HepG2 (cell line): Measurements from ENCODE around the gene STX2. TPM values are rescaled to one million over a fixed set of nuclear protein-coding genes. Genes with fewer than 3 reads are reported as not detected.

ENCODE experiments used
- ATAC-seq: fragments of 200-7000 bp; cut with Tn5 transposase; 3 replicates; pipeline ENCODE4 v1.9.1; 2020; ENCODE audit warnings: mild to moderate bottlenecking, moderate library complexity
- BruUV-seq: library from RNA; stranded (reverse); fragments of 400-500 nt; replicated peaks from 2 replicates; lab custom pipeline; 2021; lab: Mats Ljungman, UMichigan
- CTCF ChIA-PET: fragments of 300-600 bp; formaldehyde crosslinking; extraction: SDS; loops from one replicate; lab custom pipeline; 2021; ENCODE audit warnings: low total read pairs, inconsistent platforms, low intra/inter-chr PET ratio; lab: Yijun Ruan, JAX
- POLR2A ChIA-PET: fragments of 350-600 bp; sonication (Branson Sonifier 250); formaldehyde crosslinking; loops from one replicate; lab custom pipeline; 2020; ENCODE audit warnings: antibody characterized with exemption, inconsistent platforms; lab: Yijun Ruan, JAX
- DNase-seq: peaks from one replicate; pipeline ENCODE4 v3.0.0-alpha.2; 2015; ENCODE audit warnings: low spot score
- FAIRE-seq: peaks from 3 replicates; lab custom pipeline; 2011; peaks lifted over from hg19 to GRCh38; lab: Jason Lieb, UNC
- H2AFZ ChIP-seq: one replicate; pipeline ENCODE4 v1.6.1; 2011; ENCODE audit warnings: low read length, inconsistent platforms
- H3K27ac ChIP-seq: fragments of 300-600 bp; 3 replicates; pipeline ENCODE4 v1.8.0; 2011; ENCODE audit warnings: mixed run types, mild to moderate bottlenecking, mixed read lengths, low read length, inconsistent platforms; ENCODE audit not compliant: insufficient read depth; ENCODE audit errors: extremely low read length
- H3K27me3 ChIP-seq, 2 experiments: fragments of 200-600 bp in 1 of 2; 2 replicates in 1 of 2; 3 replicates in 1 of 2; pipeline versions ENCODE4 v1.6.0 to v1.8.0; 2011; ENCODE audit warnings: low read length in 2 of 2, mild to moderate bottlenecking in 2 of 2, moderate library complexity in 2 of 2, inconsistent platforms in 1 of 2; ENCODE audit not compliant: insufficient read depth in 2 of 2, control insufficient read depth in 1 of 2
- H3K36me3 ChIP-seq, 2 experiments: fragments of 200-600 bp in 1 of 2; replicated peaks in 1 of 2; 2 replicates in 1 of 2; 3 replicates in 1 of 2; pipeline versions ENCODE4 v1.5.1 to v1.8.0; 2011; ENCODE audit warnings: low read length in 2 of 2, inconsistent platforms in 1 of 2; ENCODE audit not compliant: insufficient read depth in 2 of 2, control insufficient read depth in 1 of 2
- H3K4me1 ChIP-seq: 2 replicates; pipeline ENCODE4 v1.5.1; 2012; ENCODE audit warnings: low read length, inconsistent platforms; ENCODE audit not compliant: insufficient read depth
- H3K4me2 ChIP-seq: 2 replicates; pipeline ENCODE4 v1.6.0; 2011; ENCODE audit warnings: low read depth, low read length, inconsistent platforms
- H3K4me3 ChIP-seq, 3 experiments: fragments of 200-600 bp in 1 of 3; sonication (generic), shearing (Covaris generic) in 1 of 3; replicated peaks in 1 of 3; 2 replicates each; pipeline ENCODE4 v1.5.1; 2011 to 2016; ENCODE audit warnings: low read length in 3 of 3, inconsistent platforms in 2 of 3, low read depth in 2 of 3, mild to moderate bottlenecking in 2 of 3, control low read depth in 1 of 3, mixed read lengths in 1 of 3; ENCODE audit not compliant: insufficient read depth in 1 of 3
- H3K79me2 ChIP-seq: one replicate; pipeline ENCODE4 v1.6.1; 2011; ENCODE audit warnings: low read length, inconsistent platforms; ENCODE audit not compliant: insufficient read depth
- H3K9ac ChIP-seq: 2 replicates; pipeline ENCODE4 v1.6.0; 2011; ENCODE audit warnings: mild to moderate bottlenecking, low read depth, low read length, inconsistent platforms; ENCODE audit not compliant: insufficient read depth
- H3K9me3 ChIP-seq: 2 replicates; pipeline ENCODE4 v1.5.1; 2012; ENCODE audit warnings: mild to moderate bottlenecking, low read length
- H4K20me1 ChIP-seq: 2 replicates; pipeline ENCODE4 v1.6.0; 2011; ENCODE audit warnings: inconsistent platforms, mild to moderate bottlenecking, low read length, moderate library complexity; ENCODE audit not compliant: insufficient read depth
- BCL6 ChIP-seq: IDR thresholded peaks from 2 replicates; pipeline ENCODE4 v1.6.1; 2016; ENCODE audit warnings: missing genetic modification reagents, missing compliant biosample characterization
- CSRNP1 ChIP-seq: sonication (generic); formaldehyde crosslinking; IDR thresholded peaks from 2 replicates; pipeline ENCODE4 v1.8.1; 2023; ENCODE audit warnings: mild to moderate bottlenecking, missing genetic modification reagents
- KLF16 ChIP-seq, 2 experiments: sonication (generic) in 1 of 2; formaldehyde crosslinking in 1 of 2; IDR thresholded peaks; 2 replicates each; pipeline versions ENCODE4 v1.6.1 to v1.8.0; 2016 to 2023; ENCODE audit warnings: missing genetic modification reagents in 2 of 2, missing compliant biosample characterization in 1 of 2
- NR2C2 ChIP-seq: sonication (generic); formaldehyde crosslinking; IDR thresholded peaks from 2 replicates; pipeline ENCODE4 v1.4.0; 2020; ENCODE audit warnings: missing genetic modification reagents, mild to moderate bottlenecking, moderate library complexity, borderline replicate concordance
- POLR2A ChIP-seq, 2 experiments: IDR thresholded peaks; 2 replicates each; pipeline ENCODE4 v1.6.1; 2011; ENCODE audit warnings: low read depth in 2 of 2, low read length in 2 of 2, mild to moderate bottlenecking in 1 of 2, moderate library complexity in 1 of 2; ENCODE audit not compliant: insufficient read depth in 1 of 2
- REXO4 ChIP-seq: sonication (generic); formaldehyde crosslinking; IDR thresholded peaks from 2 replicates; pipeline ENCODE4 v1.8.0; 2022; ENCODE audit warnings: missing genetic modification reagents, mild to moderate bottlenecking, borderline replicate concordance
- SP4 ChIP-seq: sonication (generic); formaldehyde crosslinking; IDR thresholded peaks from 2 replicates; pipeline ENCODE4 v1.8.1; 2023; ENCODE audit warnings: mild to moderate bottlenecking, missing genetic modification reagents
- SP5 ChIP-seq: IDR thresholded peaks from 2 replicates; pipeline ENCODE4 v1.6.1; 2016; ENCODE audit warnings: low read depth, borderline replicate concordance
- SRSF1 ChIP-seq: fragments of 200-400 bp; formaldehyde crosslinking; optimal IDR thresholded peaks from 2 replicates; pipeline ENCODE3; 2017; ENCODE audit warnings: mild to moderate bottlenecking, low read depth, low read length, moderate library complexity
- ZFP1 ChIP-seq: IDR thresholded peaks from 2 replicates; pipeline ENCODE4 v1.6.1; 2016
- ZNF292 ChIP-seq: sonication (generic); formaldehyde crosslinking; IDR thresholded peaks from 2 replicates; pipeline ENCODE4 v1.8.1; 2022; ENCODE audit warnings: mild to moderate bottlenecking, low read depth, missing genetic modification reagents, borderline replicate concordance
- ZNF335 ChIP-seq: sonication (generic); formaldehyde crosslinking; IDR thresholded peaks from 2 replicates; pipeline ENCODE4 v1.4.0; 2020; ENCODE audit warnings: missing genetic modification reagents
- ZNF432 ChIP-seq: sonication (generic); formaldehyde crosslinking; IDR thresholded peaks from 2 replicates; pipeline ENCODE4 v1.5.0; 2020; ENCODE audit warnings: missing genetic modification reagents, mild to moderate bottlenecking, borderline replicate concordance
- ZNF816 ChIP-seq: sonication (generic); formaldehyde crosslinking; IDR thresholded peaks from 2 replicates; pipeline ENCODE4 v1.8.0; 2022; ENCODE audit warnings: missing genetic modification reagents, mild to moderate bottlenecking, borderline replicate concordance
- ZNF878 ChIP-seq: sonication (generic); formaldehyde crosslinking; IDR thresholded peaks from 2 replicates; pipeline ENCODE4 v1.8.1; 2023; ENCODE audit warnings: mild to moderate bottlenecking, missing genetic modification reagents, moderate library complexity
- WGBS: methylation state at CpG from one replicate; pipeline ENCODE4 v1.1.6; 2017; ENCODE audit warnings: low lambda C conversion rate; 5-methylcytosine and 5-hydroxymethylcytosine counted together
- in situ Hi-C: cut with HindIII; loops from 2 replicates; pipeline ENCODE4 v1.10.0; 2017; ENCODE audit warnings: low pct_unique_long_range_greater_than_20kb; ENCODE audit not compliant: extremely low pct_ligation_motif_present
- intact Hi-C: fragments of 100-400 bp; cut with micrococcal nuclease; formaldehyde crosslinking; loops from one replicate; pipeline ENCODE4 v1.10.0; 2022; ENCODE audit not compliant: unreplicated experiment
- polyA plus RNA-seq, 8 experiments: library from polyadenylated mRNA; depleted of rRNA in 3 of 8; stranded (reverse) in 7 of 8; unstranded in 1 of 8; fragments of >200 nt; fragmentation: Illumina TruSeq in 4 of 8; extraction: Trizol in 4 of 8; gene quantifications; 2 replicates each; pipeline versions ENCODE4 v1.2.1 to v1.2.3, GENCODE V29; 2011 to 2016; ENCODE audit warnings: low read depth in 4 of 8, missing spikeins in 1 of 8, mixed read lengths in 1 of 8; ENCODE audit not compliant: insufficient read depth in 1 of 8
- total RNA-seq, 5 experiments: library from RNA; depleted of rRNA; stranded (reverse); fragments of >200 nt; fragmentation: Illumina TruSeq; extraction: Trizol; gene quantifications; 2 replicates each; pipeline ENCODE4 v1.2.3, GENCODE V29; 2016; ENCODE audit warnings: low read depth in 1 of 5
- TF ChIP-seq, protein P1 (sequence below): sonication (generic); formaldehyde crosslinking; IDR thresholded peaks from 2 replicates; pipeline ENCODE4 v1.4.0; 2020; ENCODE audit warnings: missing genetic modification reagents
- TF ChIP-seq, protein P2 (sequence below): sonication (generic); formaldehyde crosslinking; IDR thresholded peaks from 2 replicates; pipeline ENCODE4 v1.4.0; 2020; ENCODE audit warnings: mild to moderate bottlenecking, missing genetic modification reagents

Gene STX2
- total and polyA plus RNA-seq, 2 of the 13 experiments (the other 11 are each of a cell fraction or from before 2014, with no cell fraction given), result 13.4 to 25.1 TPM

GRCh38 chr12:130770413-130771028 is 68.5 kb downstream of the STX2 start:
- in situ Hi-C loops, result no loop called here
- FAIRE-seq (no peak), DNase-seq (no peak), ATAC-seq (no peak)
- no peaks in the 10 kb centered on the region for H4K20me1 ChIP-seq
- H3K79me2 ChIP-seq, result no peaks in the 10 kb centered on the region
- TF ChIP-seq ZFP1 (CRISPR knock-in tag) (no peak), ZNF878 (no peak), CSRNP1 (CRISPR knock-in tag) (no peak), ZNF335 (CRISPR knock-in tag) (no peak), REXO4 (no peak), ZNF292 (CRISPR knock-in tag) (no peak)
- ChIA-PET POLR2A (no interaction called here), CTCF (interaction anchor here (1.1 kb wide), 1 partner anchor 48 kb away, joined by 4 read pairs; no protein-coding TSS in a partner anchor)
- H3K36me3 ChIP-seq, result no peaks in the 10 kb centered on the region
- no peak overlapping the region for H2AFZ ChIP-seq
- H3K4me1 ChIP-seq, result peaks cover 4% of the 10 kb centered on the region
- H3K27ac ChIP-seq, result no peak overlapping the region
- intact Hi-C loops, result no loop called here
- H3K27me3 ChIP-seq, result peaks cover 0 to 6% of the 10 kb centered on the region in 2 experiments; a peak in 2 of 5 replicates
- 30% methylated on average over 7 of the region's 7 CpGs for WGBS
- no peak overlapping the region for H3K4me3 ChIP-seq
- no TSS peak for BruUV-seq
- H3K4me2 ChIP-seq, result no peak overlapping the region
- no peaks in the 10 kb centered on the region for H3K9me3 ChIP-seq
- H3K9ac ChIP-seq, result no peak overlapping the region

DNA sequence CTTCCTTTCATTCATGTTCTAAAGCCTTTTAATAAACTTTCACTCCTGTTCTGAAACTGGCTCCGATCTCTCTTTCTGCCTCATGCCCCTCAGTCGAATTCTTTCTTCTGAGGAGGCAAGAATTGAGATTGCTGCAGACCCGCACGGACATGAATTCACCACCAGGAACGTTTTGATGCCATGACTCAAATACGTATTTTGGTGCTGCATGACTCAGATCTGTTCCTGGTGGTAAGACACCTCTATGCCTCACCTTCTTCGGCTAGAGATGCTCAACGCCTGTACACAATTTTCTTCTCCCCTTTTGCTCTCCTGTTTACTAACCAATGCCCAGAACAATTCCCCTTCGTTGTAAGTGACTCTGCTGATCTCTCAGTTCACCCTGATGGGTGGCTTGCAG is 70.9 kb downstream of the STX2 start:
- no peak overlapping the region for H2AFZ ChIP-seq
- TF ChIP-seq SP5 (CRISPR knock-in tag), result no peak
- TF ChIP-seq POLR2A (IDR thresholded peaks at IDR 0.05; ENCODE audit: insufficient read depth in 1 of 2, low read depth in 2 of 2, low read length in 2 of 2), result no peak
- TF ChIP-seq, protein P1, sequence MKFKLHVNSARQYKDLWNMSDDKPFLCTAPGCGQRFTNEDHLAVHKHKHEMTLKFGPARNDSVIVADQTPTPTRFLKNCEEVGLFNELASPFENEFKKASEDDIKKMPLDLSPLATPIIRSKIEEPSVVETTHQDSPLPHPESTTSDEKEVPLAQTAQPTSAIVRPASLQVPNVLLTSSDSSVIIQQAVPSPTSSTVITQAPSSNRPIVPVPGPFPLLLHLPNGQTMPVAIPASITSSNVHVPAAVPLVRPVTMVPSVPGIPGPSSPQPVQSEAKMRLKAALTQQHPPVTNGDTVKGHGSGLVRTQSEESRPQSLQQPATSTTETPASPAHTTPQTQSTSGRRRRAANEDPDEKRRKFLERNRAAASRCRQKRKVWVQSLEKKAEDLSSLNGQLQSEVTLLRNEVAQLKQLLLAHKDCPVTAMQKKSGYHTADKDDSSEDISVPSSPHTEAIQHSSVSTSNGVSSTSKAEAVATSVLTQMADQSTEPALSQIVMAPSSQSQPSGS (CRISPR knock-in tag), result no peak
- no peak for TF ChIP-seq ZNF432 (CRISPR knock-in tag)
- TF ChIP-seq ZNF816, result no peak
- TF ChIP-seq, protein P2, sequence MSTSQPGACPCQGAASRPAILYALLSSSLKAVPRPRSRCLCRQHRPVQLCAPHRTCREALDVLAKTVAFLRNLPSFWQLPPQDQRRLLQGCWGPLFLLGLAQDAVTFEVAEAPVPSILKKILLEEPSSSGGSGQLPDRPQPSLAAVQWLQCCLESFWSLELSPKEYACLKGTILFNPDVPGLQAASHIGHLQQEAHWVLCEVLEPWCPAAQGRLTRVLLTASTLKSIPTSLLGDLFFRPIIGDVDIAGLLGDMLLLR (CRISPR knock-in tag), result no peak
- no peak for TF ChIP-seq SRSF1
- no peak for TF ChIP-seq NR2C2 (CRISPR knock-in tag)
- TF ChIP-seq KLF16 (CRISPR knock-in tag; IDR thresholded peaks at IDR 0.05), result no peak
- TF ChIP-seq SP4 (CRISPR knock-in tag), result no peak
- TF ChIP-seq BCL6 (CRISPR knock-in tag), result no peak
- H3K4me3 ChIP-seq, result no peak overlapping the region
- 0 out of 2 replicates have a peak, but pooled peaks cover 11% of the 10 kb centered on the region for H3K9me3 ChIP-seq
- peaks cover 0 to 6% of the 10 kb centered on the region in 2 experiments; a peak in 2 of 5 replicates for H3K27me3 ChIP-seq
- DNase-seq, result no peak
- no peaks in the 10 kb centered on the region for H3K36me3 ChIP-seq
- intact Hi-C loops (no loop called here), in situ Hi-C loops (no loop called here)
- H4K20me1 ChIP-seq, result no peaks in the 10 kb centered on the region
- H3K79me2 ChIP-seq, result no peaks in the 10 kb centered on the region
- ATAC-seq, result no peak
- FAIRE-seq, result no peak
- no TSS peak for BruUV-seq
- no peak overlapping the region for H3K9ac ChIP-seq
- no peak overlapping the region for H3K27ac ChIP-seq
- no peaks in the 10 kb centered on the region for H3K4me1 ChIP-seq
- 10% methylated on average over 9 of the region's 9 CpGs for WGBS
- POLR2A ChIA-PET, result no interaction called here
- CTCF ChIA-PET, result no interaction called here
- no peak overlapping the region for H3K4me2 ChIP-seq
